ENCODE results near the gene CCDC142. TPM values are rescaled to one million over a fixed set of nuclear protein-coding genes. Genes with fewer than 3 reads are reported as not detected.

CCDC142 gene
- total and polyA plus RNA-seq, 10 of the 15 experiments (the other 5 are each of a cell fraction or from before 2014, with no cell fraction given), result 0.93 to 16.9 (median 9.0) TPM

DNA sequence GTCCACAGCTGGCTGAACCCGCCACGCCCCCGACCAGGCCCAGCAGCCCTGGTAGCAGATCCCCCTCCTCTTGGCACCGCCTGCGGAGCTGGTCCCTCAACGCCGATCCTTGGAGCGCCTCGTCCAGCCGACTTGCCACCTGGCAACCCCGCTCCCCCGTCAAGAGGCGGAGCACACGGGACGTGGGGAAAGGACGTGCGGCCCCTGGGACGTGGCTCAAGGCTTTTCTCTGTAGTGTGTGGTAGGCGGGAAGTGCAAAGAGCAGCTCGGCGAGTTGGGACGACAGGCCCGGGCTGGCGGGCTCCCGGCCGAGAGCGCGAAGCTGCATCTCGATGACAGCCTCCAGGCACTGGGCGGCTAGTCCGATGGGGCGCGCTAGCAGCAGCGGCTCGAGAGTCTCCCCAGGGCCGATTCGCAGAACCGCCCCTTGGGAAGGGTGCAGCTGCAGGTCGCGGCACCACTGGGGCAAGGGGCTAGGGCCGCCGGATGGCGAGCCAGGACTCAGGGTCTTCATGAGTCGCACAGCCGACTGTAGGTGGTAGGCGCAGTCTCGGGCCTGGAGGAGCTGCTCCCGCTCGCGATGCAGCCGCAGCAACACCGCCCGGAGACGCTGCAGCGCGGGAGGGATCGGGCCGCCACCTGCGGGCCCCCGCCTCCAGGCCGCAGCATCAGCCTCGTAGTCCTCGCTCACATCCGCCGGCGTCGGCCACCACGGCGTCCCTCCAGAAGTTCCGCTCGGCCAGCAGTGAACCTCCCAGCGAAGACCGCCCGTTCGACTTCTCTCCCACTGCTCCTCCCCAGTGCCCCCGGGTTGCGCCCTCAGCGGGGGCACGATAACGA lies 617 bp downstream of the CCDC142 start (continued):
- no peak for TF ChIP-seq TCF7 (IDR thresholded peaks at IDR 0.05; ENCODE audit: borderline replicate concordance)
- TF ChIP-seq PAX5 (IDR thresholded peaks at IDR 0.05; ENCODE audit: borderline replicate concordance, low read depth, low read length), result no peak
- TF ChIP-seq DPF2 (IDR thresholded peaks at IDR 0.05), result peak; percentile 54; the same call in 1 of the 2 replicates
- peak; percentile 68 for TF ChIP-seq GATAD2B (conservative IDR thresholded peaks at IDR 0.05; ENCODE audit: low read depth)
- no peak for TF ChIP-seq SIX5 (IDR thresholded peaks at IDR 0.05; ENCODE audit: low read depth, low read length, severe bottlenecking)
- TF ChIP-seq HCFC1 (IDR thresholded peaks at IDR 0.05; ENCODE audit: low read length), result no peak
- no peak for TF ChIP-seq EGR1 (IDR thresholded peaks at IDR 0.05; ENCODE audit: borderline replicate concordance in 1 of 2, low read depth in 2 of 2, low read length in 2 of 2)
- no peak for TF ChIP-seq WRNIP1 (IDR thresholded peaks at IDR 0.05; ENCODE audit: borderline replicate concordance, low read depth, low read length)
- TF ChIP-seq SMAD5 (IDR thresholded peaks at IDR 0.05; ENCODE audit: low read depth), result no peak
- no peak for TF ChIP-seq ZNF622 (IDR thresholded peaks at IDR 0.05)
- no peak for TF ChIP-seq FOXM1 (IDR thresholded peaks at IDR 0.05; ENCODE audit: low read depth, low read length)
- no peak for TF ChIP-seq MAX (IDR thresholded peaks at IDR 0.05; ENCODE audit: low read depth, low read length)
- TF ChIP-seq ZNF24 (IDR thresholded peaks at IDR 0.05), result no peak
- TF ChIP-seq ESRRA (IDR thresholded peaks at IDR 0.05; ENCODE audit: low read length), result no peak
- no peak for TF ChIP-seq CTCF (IDR thresholded peaks at IDR 0.05 in 2 of 3, conservative IDR thresholded peaks at IDR 0.05 in 1 of 3; ENCODE audit: control insufficient read depth in 2 of 3, extremely low read depth in 1 of 3, insufficient read depth in 1 of 3, low read depth in 3 of 3, low read length in 3 of 3)
- TF ChIP-seq ZSCAN29 (IDR thresholded peaks at IDR 0.05), result no peak
- TF ChIP-seq POLR2A (IDR thresholded peaks at IDR 0.05; ENCODE audit: low read depth, low read length), result peak; percentile 65; the same call in 1 of the 2 replicates
- peak; percentile 64 for TF ChIP-seq LARP7 (IDR thresholded peaks at IDR 0.05)
- TF ChIP-seq EED (IDR thresholded peaks at IDR 0.05; ENCODE audit: low read depth), result no peak
- no peak for TF ChIP-seq MTA3 (IDR thresholded peaks at IDR 0.05; ENCODE audit: borderline replicate concordance, low read length)
- TF ChIP-seq SP1 (IDR thresholded peaks at IDR 0.05; ENCODE audit: low read depth, low read length), result no peak
- TF ChIP-seq SMARCA5 (IDR thresholded peaks at IDR 0.05), result 0 out of 2 replicates have a peak, but pooled peaks have one; percentile 20
- no peak; the same call in 1 of the 2 replicates for TF ChIP-seq RUNX3 (IDR thresholded peaks at IDR 0.05; ENCODE audit: low read length)
- TF ChIP-seq BACH1 (IDR thresholded peaks at IDR 0.05; ENCODE audit: borderline replicate concordance), result no peak
- TF ChIP-seq, protein P1, sequence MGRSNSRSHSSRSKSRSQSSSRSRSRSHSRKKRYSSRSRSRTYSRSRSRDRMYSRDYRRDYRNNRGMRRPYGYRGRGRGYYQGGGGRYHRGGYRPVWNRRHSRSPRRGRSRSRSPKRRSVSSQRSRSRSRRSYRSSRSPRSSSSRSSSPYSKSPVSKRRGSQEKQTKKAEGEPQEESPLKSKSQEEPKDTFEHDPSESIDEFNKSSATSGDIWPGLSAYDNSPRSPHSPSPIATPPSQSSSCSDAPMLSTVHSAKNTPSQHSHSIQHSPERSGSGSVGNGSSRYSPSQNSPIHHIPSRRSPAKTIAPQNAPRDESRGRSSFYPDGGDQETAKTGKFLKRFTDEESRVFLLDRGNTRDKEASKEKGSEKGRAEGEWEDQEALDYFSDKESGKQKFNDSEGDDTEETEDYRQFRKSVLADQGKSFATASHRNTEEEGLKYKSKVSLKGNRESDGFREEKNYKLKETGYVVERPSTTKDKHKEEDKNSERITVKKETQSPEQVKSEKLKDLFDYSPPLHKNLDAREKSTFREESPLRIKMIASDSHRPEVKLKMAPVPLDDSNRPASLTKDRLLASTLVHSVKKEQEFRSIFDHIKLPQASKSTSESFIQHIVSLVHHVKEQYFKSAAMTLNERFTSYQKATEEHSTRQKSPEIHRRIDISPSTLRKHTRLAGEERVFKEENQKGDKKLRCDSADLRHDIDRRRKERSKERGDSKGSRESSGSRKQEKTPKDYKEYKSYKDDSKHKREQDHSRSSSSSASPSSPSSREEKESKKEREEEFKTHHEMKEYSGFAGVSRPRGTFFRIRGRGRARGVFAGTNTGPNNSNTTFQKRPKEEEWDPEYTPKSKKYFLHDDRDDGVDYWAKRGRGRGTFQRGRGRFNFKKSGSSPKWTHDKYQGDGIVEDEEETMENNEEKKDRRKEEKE (IDR thresholded peaks at IDR 0.05), result no peak
- 0 out of 2 replicates have a peak, but pooled peaks have one; percentile 21 for TF ChIP-seq TBL1XR1 (IDR thresholded peaks at IDR 0.05; ENCODE audit: low read depth, low read length)
- no peak for TF ChIP-seq ZNF217 (IDR thresholded peaks at IDR 0.05)
- TF ChIP-seq MYC (IDR thresholded peaks at IDR 0.05; ENCODE audit: insufficient read depth, insufficient read length, insufficient replicate concordance, low read length, severe bottlenecking), result no peak
- no peak for TF ChIP-seq JUNB (IDR thresholded peaks at IDR 0.05)
- TF ChIP-seq ZNF207 (IDR thresholded peaks at IDR 0.05; ENCODE audit: borderline replicate concordance), result no peak

All from GM12878 (cell line).